Measurements from ENCODE around the gene C2.

- TF ChIP-seq POLR2A (IDR thresholded peaks at IDR 0.05; ENCODE audit: low read depth, low read length), result no peak
- no peak for TF ChIP-seq TAF1 (IDR thresholded peaks at IDR 0.05; ENCODE audit: borderline replicate concordance, low read depth, low read length)
- no peak for TF ChIP-seq POLR2AphosphoS5 (IDR thresholded peaks at IDR 0.05; ENCODE audit: low read depth, low read length)
These were observed 550 bp downstream of the C2 start for GRCh38 chr6:31927863-31928671.

All from GM12892 (cell line).